ENCODE results near the gene A4GNT. TPM values are rescaled to one million over a fixed set of nuclear protein-coding genes. Genes with fewer than 3 reads are reported as not detected.

The A4GNT gene
- total RNA-seq = not detected in 2 replicates

DNA sequence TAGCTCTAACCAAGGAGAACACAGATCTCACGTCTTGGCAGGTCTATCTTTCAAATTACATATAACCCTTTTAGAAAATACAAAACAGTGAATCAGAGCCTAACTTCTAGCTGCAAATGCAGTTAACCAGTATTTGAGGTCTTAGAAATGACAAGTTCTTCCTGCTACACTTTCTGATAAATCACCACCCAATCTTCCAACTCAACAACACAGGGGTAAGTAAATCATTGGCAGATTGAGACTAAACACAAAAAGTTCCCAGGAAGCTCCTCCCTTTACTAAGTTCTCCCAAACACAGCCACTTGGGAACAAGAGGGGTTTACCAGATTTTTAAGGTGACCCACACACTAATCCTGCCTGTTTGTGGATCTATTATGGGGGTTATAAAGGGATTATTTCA lies at the start of gene A4GNT:
Gene A4GNT, minus strand, starts transcription at position 152 of the 400 bp plus-strand sequence. CDS start 1,134 bp downstream, outside the sequence.

DNA sequence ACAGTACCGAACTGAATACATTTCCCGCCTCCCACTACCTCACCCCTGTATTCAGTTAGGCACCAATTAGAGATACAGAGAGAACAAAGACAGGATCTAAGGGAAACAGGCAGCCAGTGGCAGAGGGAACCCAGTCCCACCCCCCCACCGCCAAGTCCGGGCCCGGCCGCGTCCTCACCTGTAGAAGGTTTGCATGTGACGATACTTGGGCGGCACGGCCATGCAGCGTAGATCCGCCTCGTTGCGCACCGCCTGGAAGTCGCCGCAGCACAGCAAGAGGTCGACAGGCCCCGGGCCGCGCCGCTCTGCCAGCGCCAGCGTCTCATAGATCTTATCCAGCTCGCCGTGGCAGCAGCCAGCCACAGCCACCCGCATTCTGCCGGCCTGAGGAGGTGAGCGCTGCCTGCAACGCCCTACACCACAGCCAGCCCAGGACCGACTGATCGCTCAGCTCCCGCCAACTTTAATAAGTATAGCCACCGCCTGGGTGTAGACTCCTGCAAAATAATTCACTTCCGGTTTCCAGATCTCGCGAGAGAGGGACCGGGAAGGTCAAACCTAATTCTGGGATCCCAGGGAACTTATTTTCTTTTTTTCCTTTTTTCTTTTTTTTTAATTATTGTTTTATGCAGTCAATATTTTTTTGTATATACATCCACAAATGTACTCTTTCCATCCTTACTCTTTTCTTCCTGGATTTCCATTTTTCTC lies 42.4 kb upstream of the A4GNT start, which contains the start of gene DBR1:
Gene DBR1, minus strand, starts transcription at position 501 of the 711 bp plus-strand sequence. Its CDS starts 126 bp downstream, at position 375.

DNA sequence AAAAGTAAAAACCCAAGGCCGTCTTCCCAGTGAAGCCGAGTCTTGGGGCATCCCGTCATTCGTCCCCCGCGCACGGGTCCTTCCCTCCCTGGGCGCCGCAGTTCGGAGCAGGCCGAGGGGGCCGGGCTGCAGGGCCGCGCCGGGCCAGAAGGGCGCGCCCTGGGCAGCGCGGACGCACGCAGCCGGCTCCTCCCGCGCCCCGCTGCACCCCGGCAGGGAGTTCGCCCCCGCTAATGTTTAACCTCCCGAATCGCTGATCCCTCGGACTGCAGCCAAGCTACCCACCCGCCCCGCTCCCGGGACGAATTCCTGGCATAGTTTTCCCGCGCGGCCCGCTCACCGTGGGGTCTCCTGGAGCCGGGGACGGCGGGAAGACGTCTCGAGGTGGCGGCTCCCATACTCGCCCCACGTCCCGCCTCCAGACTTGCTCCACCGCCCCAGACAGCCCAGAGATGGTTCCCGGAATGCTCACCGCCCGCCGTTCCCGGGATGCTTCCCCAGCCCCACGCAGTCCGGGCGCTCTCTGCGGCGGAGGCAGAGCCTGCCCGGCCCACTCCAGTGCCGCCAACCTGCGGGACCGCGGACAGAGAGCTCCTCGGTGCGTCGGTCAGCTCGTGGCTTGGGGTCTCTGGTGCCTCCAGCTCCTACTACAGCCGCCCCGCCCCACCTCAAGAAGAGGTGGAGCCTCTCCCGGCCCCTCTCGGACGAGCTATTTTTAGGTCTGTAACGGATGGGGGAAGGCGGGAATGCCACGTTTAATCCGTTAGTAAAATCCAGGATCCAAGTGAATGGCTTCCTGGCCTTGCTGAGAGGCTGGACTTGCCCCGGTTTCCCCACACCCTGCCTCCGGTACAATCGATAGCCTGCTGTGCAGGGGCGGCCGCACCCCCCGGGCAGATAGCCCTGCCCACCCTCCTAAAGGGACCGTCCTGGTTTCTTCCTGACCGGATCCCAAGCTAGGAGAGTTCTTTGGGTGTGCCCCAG lies 16.9 kb downstream of the A4GNT start, which contains the start of gene DZIP1L:
Gene DZIP1L, minus strand, starts transcription at position 621 of the 984 bp plus-strand sequence. CDS start 11,637 bp downstream, outside the sequence.

Other genes starting within 250 kb of the A4GNT start
- not detected in 2 replicates for gene CLDN18, start 122.2 kb downstream of the A4GNT start, total RNA-seq
- gene DZIP1L, start 16.8 kb downstream of the A4GNT start, total RNA-seq = 3.9 and 8.0 TPM in 2 replicates
- 13.7 and 15.0 TPM in 2 replicates for gene DBR1, start 42.5 kb upstream of the A4GNT start, total RNA-seq
- gene ARMC8, start 54.9 kb upstream of the A4GNT start, total RNA-seq = 55.0 and 60.1 TPM in 2 replicates
- gene NME9, start 197.5 kb upstream of the A4GNT start, total RNA-seq = 0.65 TPM in 1 of 2 replicates, not detected in the other
- 7.5 and 14.7 TPM in 2 replicates for gene MRAS, start 216.2 kb upstream of the A4GNT start, total RNA-seq